ENCODE data around the gene MCCC1. TPM values are rescaled to one million over a fixed set of nuclear protein-coding genes. Genes with fewer than 3 reads are reported as not detected.

The MCCC1 gene
- total and polyA plus RNA-seq, 10 of the 15 experiments (the other 5 are each of a cell fraction or from before 2014, with no cell fraction given) = 35.0 to 71.7 (median 47.0) TPM

DNA sequence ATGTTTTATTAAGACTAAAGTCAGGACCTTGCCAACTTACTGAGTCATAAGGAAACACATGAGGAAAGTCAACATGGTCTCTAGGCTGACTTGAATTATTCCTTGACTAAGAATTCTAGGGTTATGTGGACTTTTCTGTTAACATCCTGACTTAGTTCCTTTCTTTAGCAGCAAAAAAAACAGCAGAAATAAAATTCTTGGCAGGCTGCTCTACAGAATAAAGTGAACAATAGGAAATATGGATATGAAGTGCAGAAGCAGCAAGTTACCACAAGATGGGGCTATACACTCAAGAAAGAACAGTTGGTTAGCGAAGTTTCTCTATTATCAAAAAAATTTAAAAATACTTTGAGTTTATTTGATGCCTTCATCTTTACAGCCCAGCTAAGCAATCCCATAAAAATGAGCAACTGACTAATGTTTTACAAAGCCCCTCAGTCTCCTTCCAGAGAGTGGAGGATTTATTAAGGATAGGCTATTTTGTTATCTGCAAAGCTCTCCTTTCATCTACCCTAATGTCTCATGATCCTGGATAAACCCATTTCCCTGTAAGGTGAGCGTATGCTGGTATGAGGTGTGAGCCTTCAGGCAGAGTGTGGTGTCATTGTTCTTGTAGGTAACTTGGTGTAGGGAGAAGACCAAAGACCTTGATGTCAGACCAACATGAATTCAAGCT lies 23.1 kb upstream of the MCCC1 start:
- RAD21 ChIA-PET (ENCODE audit: unreplicated experiment) = interaction anchor here (0.8 to 5.6 kb wide), 20 partner anchors 9 to 762 kb away, joined by 3 to 136 read pairs (median 4); partner anchors contain the start of genes LAMP3, MCCC1 and PARL
- SMC1A ChIA-PET (ENCODE audit: uncharacterized antibody, unreplicated experiment) = interaction anchor here (0.7 to 7.3 kb wide), 30 partner anchors 11 to 760 kb away, joined by 3 to 187 read pairs (median 5); partner anchors contain the start of gene LAMP3
- Histone ChIP-seq H3K36me3 (ENCODE audit: control insufficient read depth in 2 of 2, insufficient read depth in 2 of 2, low read length in 1 of 2) (peaks cover 0 to 7% of the 10 kb centered on the region in 2 experiments; a peak in 1 of 4 replicates), H3K79me2 (ENCODE audit: control insufficient read depth, insufficient read depth, low read length) (no peaks in the 10 kb centered on the region), H3K4me1 (ENCODE audit: control insufficient read depth, insufficient read depth, low read length) (no peaks in the 10 kb centered on the region), H3K9me3 (replicated peaks; ENCODE audit: control insufficient read depth, insufficient read depth, low read length) (no peaks in the 10 kb centered on the region), H3K27me3 (replicated peaks in 1 of 2; ENCODE audit: control insufficient read depth in 2 of 2, insufficient read depth in 2 of 2, low read length in 1 of 2) (no peaks in the 10 kb centered on the region), H3K4me2 (ENCODE audit: control insufficient read depth, insufficient read depth) (no peak overlapping the region), H3K27ac (ENCODE audit: control insufficient read depth, insufficient read depth) (no peak overlapping the region), H2AFZ (ENCODE audit: control insufficient read depth, low read depth, low read length) (no peak overlapping the region), H4K20me1 (ENCODE audit: control insufficient read depth, insufficient read depth) (no peaks in the 10 kb centered on the region), H3K4me3 (no peak overlapping the region), H3K9ac (ENCODE audit: control insufficient read depth, insufficient read depth, low read length) (no peak overlapping the region)
- no peak for TF ChIP-seq POLR2A (IDR thresholded peaks at IDR 0.05; ENCODE audit: low read depth, low read length)
- TF ChIP-seq, protein P1, sequence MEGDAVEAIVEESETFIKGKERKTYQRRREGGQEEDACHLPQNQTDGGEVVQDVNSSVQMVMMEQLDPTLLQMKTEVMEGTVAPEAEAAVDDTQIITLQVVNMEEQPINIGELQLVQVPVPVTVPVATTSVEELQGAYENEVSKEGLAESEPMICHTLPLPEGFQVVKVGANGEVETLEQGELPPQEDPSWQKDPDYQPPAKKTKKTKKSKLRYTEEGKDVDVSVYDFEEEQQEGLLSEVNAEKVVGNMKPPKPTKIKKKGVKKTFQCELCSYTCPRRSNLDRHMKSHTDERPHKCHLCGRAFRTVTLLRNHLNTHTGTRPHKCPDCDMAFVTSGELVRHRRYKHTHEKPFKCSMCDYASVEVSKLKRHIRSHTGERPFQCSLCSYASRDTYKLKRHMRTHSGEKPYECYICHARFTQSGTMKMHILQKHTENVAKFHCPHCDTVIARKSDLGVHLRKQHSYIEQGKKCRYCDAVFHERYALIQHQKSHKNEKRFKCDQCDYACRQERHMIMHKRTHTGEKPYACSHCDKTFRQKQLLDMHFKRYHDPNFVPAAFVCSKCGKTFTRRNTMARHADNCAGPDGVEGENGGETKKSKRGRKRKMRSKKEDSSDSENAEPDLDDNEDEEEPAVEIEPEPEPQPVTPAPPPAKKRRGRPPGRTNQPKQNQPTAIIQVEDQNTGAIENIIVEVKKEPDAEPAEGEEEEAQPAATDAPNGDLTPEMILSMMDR (IDR thresholded peaks at IDR 0.05 in 2 of 3, conservative IDR thresholded peaks at IDR 0.05 in 1 of 3; ENCODE audit: control insufficient read depth in 2 of 3, extremely low read depth in 1 of 3, insufficient read depth in 1 of 3, low read depth in 3 of 3, low read length in 3 of 3) = peak; percentile 61 to 75 (median 73)
- TF ChIP-seq ZZZ3 (IDR thresholded peaks at IDR 0.05; ENCODE audit: control insufficient read depth, insufficient read length, low read depth) = no peak
- TF ChIP-seq ZNF274 (IDR thresholded peaks at IDR 0.05; ENCODE audit: insufficient read depth, insufficient read length) = no peak
- no peak for TF ChIP-seq JUNB (IDR thresholded peaks at IDR 0.05)
- no peak for TF ChIP-seq KAT2A (conservative IDR thresholded peaks at IDR 0.05; ENCODE audit: control insufficient read depth, low read depth, low read length)
- TF ChIP-seq RELA (IDR thresholded peaks at IDR 0.05; ENCODE audit: borderline replicate concordance, partially characterized antibody) = peak; percentile 37
- TF ChIP-seq FOXM1 (IDR thresholded peaks at IDR 0.05; ENCODE audit: low read depth, low read length) = peak; percentile 47; the same call in 1 of the 2 replicates
- no peak for TF ChIP-seq EP300 (IDR thresholded peaks at IDR 0.05; ENCODE audit: borderline replicate concordance in 1 of 2, control insufficient read depth in 1 of 2, low read depth in 2 of 2, low read length in 2 of 2)
- TF ChIP-seq POLR2AphosphoS5 (IDR thresholded peaks at IDR 0.05; ENCODE audit: low read length) = no peak
- TF ChIP-seq SMC3 (IDR thresholded peaks at IDR 0.05; ENCODE audit: borderline replicate concordance, low read length) = peak; percentile 96
- 0 out of 2 replicates have a peak, but pooled peaks have one; percentile 26 for TF ChIP-seq RB1 (IDR thresholded peaks at IDR 0.05; ENCODE audit: borderline replicate concordance)
- TF ChIP-seq TARDBP (IDR thresholded peaks at IDR 0.05; ENCODE audit: borderline replicate concordance) = no peak
- TF ChIP-seq, protein P2, sequence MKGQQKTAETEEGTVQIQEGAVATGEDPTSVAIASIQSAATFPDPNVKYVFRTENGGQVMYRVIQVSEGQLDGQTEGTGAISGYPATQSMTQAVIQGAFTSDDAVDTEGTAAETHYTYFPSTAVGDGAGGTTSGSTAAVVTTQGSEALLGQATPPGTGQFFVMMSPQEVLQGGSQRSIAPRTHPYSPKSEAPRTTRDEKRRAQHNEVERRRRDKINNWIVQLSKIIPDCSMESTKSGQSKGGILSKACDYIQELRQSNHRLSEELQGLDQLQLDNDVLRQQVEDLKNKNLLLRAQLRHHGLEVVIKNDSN (IDR thresholded peaks at IDR 0.05; ENCODE audit: borderline replicate concordance, extremely low read length, insufficient read depth, low read depth, low read length) = no peak
- TF ChIP-seq RAD21 (IDR thresholded peaks at IDR 0.05; ENCODE audit: insufficient read depth, low read depth, low read length) = peak; percentile 93
- intact Hi-C loops (cut with micrococcal nuclease; ENCODE audit: unreplicated experiment) = loop anchor here (1.0 to 10.0 kb wide), 6 partner anchors 57 to 642 kb away; no protein-coding TSS in a partner anchor
- DNase-seq (ENCODE audit: low read depth, low spot score) (no peak), FAIRE-seq (peak; percentile 98), ATAC-seq (peak; percentile 68)
- CTCF ChIA-PET = interaction anchor here (0.6 to 8.8 kb wide), 44 partner anchors 9 to 408 kb away, joined by 3 to 229 read pairs (median 4); partner anchors contain the start of gene LAMP3
- 8% methylated on average over 2 of the region's 2 CpGs for WGBS (ENCODE audit: insufficient coverage, insufficient replicate concordance, low lambda C conversion rate, missing lambda C conversion rate)
- in situ Hi-C loops (cut with MboI) = loop anchor here (5.0 kb wide), 1 partner anchor 265 kb away; no protein-coding TSS in a partner anchor
- BruUV-seq (replicated peaks) = TSS peak; percentile 76
- POLR2A ChIA-PET = interaction anchor here (1.0 kb wide), 1 partner anchor 262 kb away, joined by 3 read pairs; no protein-coding TSS in a partner anchor

All from GM12878 (cell line).